Activated B cell treated with CpG ODN at 0.5 μM for 24 hours (primary cell): Measurements from ENCODE around the gene WNT4. TPM values are rescaled to one million over a fixed set of nuclear protein-coding genes. Genes with fewer than 3 reads are reported as not detected.

Source experiments
- ATAC-seq: fragments of 200-7000 bp; cut with Tn5 transposase; one replicate; pipeline ENCODE4 v1.10.0; 2021; ENCODE audit warnings: low read depth, mild to moderate bottlenecking, moderate library complexity
- CTCF ChIA-PET: fragments of 350-600 bp; sonication (Branson Sonifier 250); formaldehyde crosslinking; loops from one replicate; lab custom pipeline; 2021; ENCODE audit warnings: antibody characterized with exemption; lab: Charles Lee
- POLR2A ChIA-PET: fragments of 350-600 bp; sonication (Branson Sonifier 250); formaldehyde crosslinking; loops from one replicate; lab custom pipeline; 2021; ENCODE audit warnings: antibody characterized with exemption; lab: Charles Lee
- DNase-seq: peaks from one replicate; pipeline ENCODE4 v3.0.0; 2022
- H3K27ac Mint-ChIP-seq: one replicate; pipeline ENCODE4 v1.8.0; 2020; ENCODE audit warnings: mixed read lengths
- H3K27me3 Mint-ChIP-seq: one replicate; pipeline ENCODE4 v1.8.0; 2021; ENCODE audit warnings: mixed read lengths
- H3K36me3 Mint-ChIP-seq: one replicate; pipeline ENCODE4 v1.8.0; 2021; ENCODE audit warnings: low read depth, mixed read lengths
- H3K4me1 Mint-ChIP-seq: one replicate; pipeline ENCODE4 v1.8.0; 2021; ENCODE audit warnings: mixed read lengths
- H3K4me3 Mint-ChIP-seq: one replicate; pipeline ENCODE4 v1.8.0; 2020; ENCODE audit warnings: mild to moderate bottlenecking, mixed read lengths
- H3K9me3 Mint-ChIP-seq: one replicate; pipeline ENCODE4 v1.8.0; 2020; ENCODE audit warnings: mixed read lengths
- intact Hi-C: fragments of 100-400 bp; cut with micrococcal nuclease; formaldehyde crosslinking; loops from one replicate; pipeline ENCODE4 v1.15.1; 2024
- total RNA-seq: library from RNA; stranded (reverse); gene quantifications from 2 replicates; pipeline ENCODE4 v1.2.3, GENCODE V29; 2022
- TF ChIP-seq, protein P1 (sequence below): fragments of 200-600 bp; IDR thresholded peaks from one replicate; pipeline ENCODE4 v1.8.0; 2022; ENCODE audit warnings: antibody characterized with exemption, mild to moderate bottlenecking

Gene WNT4
- total RNA-seq, 1 donor from 2014 or later = 7.9 TPM

DNA sequence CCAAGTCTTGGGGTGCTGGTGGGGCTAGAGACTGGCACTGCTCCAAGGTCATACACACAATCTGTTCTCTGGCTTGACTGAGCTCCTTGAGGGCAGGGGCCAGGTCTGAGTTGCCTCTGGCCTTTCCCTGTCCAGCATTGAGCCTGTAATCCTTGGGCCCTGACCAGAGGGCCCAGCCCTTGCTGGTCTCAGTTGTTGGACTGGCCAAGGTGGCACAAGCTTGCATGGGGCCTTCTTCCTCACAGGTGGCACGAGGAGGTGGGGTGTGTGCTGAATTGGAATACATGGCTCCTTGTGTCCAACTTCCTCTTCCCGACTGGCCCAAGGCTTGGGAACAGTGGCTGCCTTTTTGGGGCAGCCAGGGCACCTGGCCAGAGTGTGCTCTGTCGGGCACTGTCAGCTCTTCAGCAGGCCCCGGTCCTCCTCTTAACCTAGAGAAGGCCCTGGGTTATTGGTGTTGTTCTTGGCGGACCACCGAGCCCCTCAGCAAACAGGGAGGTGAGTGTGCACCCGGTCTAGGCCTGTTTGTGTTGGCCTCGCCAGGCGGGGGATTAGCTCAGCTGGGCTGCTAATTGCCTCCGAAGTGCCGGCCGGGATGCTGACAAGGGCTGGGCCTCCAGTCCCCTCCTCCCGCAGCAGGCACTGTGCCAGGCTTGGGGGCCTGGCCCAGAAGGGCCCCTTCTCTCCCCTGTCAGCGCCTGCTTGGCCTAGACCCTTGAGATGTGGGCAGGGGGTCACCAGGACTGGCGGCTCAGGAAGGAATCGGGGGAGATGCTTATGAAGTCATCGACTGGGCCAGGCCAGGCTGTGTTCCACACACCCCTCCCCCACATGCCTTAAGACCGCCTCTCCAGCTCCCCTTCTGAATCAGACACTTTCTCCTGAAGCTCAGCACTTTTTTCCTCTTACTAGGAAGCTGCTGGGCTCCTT is 28.5 kb downstream of the WNT4 start:
- ChIA-PET POLR2A (interaction anchor here (1.1 kb wide), 1 partner anchor 9 kb away, joined by 3 read pairs; no protein-coding TSS in a partner anchor), CTCF (no interaction called here)
- Mint-ChIP-seq H3K9me3 (no peaks in the 10 kb centered on the region), H3K27me3 (no peaks in the 10 kb centered on the region), H3K4me1 (peaks cover 58% of the 10 kb centered on the region), H3K27ac (peak overlapping the region; percentile 79), H3K36me3 (peaks cover 60% of the 10 kb centered on the region), H3K4me3 (no peak overlapping the region)
- intact Hi-C loops = no loop called here
- TF ChIP-seq, protein P1, sequence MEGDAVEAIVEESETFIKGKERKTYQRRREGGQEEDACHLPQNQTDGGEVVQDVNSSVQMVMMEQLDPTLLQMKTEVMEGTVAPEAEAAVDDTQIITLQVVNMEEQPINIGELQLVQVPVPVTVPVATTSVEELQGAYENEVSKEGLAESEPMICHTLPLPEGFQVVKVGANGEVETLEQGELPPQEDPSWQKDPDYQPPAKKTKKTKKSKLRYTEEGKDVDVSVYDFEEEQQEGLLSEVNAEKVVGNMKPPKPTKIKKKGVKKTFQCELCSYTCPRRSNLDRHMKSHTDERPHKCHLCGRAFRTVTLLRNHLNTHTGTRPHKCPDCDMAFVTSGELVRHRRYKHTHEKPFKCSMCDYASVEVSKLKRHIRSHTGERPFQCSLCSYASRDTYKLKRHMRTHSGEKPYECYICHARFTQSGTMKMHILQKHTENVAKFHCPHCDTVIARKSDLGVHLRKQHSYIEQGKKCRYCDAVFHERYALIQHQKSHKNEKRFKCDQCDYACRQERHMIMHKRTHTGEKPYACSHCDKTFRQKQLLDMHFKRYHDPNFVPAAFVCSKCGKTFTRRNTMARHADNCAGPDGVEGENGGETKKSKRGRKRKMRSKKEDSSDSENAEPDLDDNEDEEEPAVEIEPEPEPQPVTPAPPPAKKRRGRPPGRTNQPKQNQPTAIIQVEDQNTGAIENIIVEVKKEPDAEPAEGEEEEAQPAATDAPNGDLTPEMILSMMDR = no peak
- DNase-seq (no peak), ATAC-seq (no peak)

DNA sequence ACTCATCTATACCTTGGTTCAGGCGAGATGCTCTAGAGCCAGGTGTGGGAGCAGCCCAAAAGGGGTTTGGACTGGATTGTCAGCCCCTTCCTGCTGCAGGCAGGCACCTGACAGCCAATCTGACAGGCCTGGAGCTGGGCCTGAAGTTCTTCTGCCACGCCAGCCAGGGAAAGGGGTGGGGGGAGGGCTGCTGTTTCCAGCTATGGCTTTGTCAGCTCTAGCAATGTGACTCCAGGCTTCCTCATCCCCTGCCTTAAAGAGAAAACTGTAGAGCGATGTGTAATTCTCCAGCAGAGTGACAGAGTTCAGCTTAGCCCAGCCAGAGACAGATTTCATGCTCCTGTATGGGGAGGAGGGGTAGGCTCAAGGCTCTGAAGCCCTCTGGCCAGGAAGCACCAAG is 30.3 kb downstream of the WNT4 start:
- Mint-ChIP-seq H3K4me1 (peaks cover 45% of the 10 kb centered on the region), H3K9me3 (no peaks in the 10 kb centered on the region), H3K4me3 (no peak overlapping the region), H3K27me3 (no peaks in the 10 kb centered on the region), H3K27ac (no peak overlapping the region), H3K36me3 (peaks cover 65% of the 10 kb centered on the region)
- DNase-seq (no peak), ATAC-seq (no peak)
- ChIA-PET POLR2A (no interaction called here), CTCF (no interaction called here)
- intact Hi-C loops = no loop called here
- TF ChIP-seq, protein P1 = no peak

DNA sequence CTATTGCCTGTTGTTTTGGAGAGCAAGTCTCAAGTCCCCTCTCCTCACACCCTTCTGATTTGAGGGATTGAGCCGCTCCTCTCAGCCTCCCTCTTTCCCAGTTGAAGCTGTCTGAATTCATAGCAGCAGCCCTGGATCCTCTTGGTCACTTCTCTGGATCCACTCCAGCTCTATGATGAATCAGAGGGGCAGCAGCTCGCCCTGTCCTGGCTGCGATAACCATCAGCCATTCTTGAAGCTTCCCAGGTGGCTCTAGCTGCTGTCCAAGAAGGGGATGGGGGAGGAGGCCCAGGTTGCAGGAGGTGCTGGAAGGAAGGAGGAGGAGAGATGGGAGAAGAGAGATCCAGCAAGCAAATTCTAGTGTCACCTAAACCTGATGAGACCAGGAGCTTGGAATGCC is 31.3 kb downstream of the WNT4 start:
- Mint-ChIP-seq H3K27ac (peak overlapping the region; percentile 35), H3K36me3 (peaks cover 68% of the 10 kb centered on the region), H3K27me3 (no peaks in the 10 kb centered on the region), H3K4me1 (peaks cover 38% of the 10 kb centered on the region), H3K4me3 (no peak overlapping the region), H3K9me3 (no peaks in the 10 kb centered on the region)
- DNase-seq = no peak
- ChIA-PET CTCF (interaction anchor here (1.4 kb wide), 1 partner anchor 12 kb away, joined by 3 read pairs; no protein-coding TSS in a partner anchor), POLR2A (no interaction called here)
- ATAC-seq = no peak
- TF ChIP-seq, protein P1 = no peak
- intact Hi-C loops = no loop called here

DNA sequence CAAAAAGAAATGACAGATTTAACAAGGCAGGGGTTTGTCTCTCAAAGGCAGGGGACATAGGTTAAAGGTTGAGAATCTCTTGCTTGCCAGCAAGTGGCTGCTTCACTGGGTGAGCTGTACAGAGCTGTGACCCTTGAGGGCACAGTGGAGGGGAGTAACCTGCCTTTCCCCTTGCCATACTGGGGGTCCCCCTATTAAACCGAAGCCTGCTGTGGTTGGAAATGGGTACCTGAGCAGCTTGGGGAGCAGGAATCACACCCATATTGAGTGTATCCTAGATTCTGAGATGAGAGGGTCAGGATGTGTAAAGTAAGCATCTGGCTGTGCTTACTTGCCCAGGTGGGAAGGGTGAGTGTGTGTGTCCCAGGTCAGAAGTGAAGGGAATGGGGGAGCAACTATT is 31.8 kb downstream of the WNT4 start:
- DNase-seq (no peak), ATAC-seq (no peak)
- intact Hi-C loops = no loop called here
- POLR2A ChIA-PET = no interaction called here
- TF ChIP-seq, protein P1 = no peak
- no peak overlapping the region for H3K4me3 Mint-ChIP-seq
- no peaks in the 10 kb centered on the region for H3K9me3 Mint-ChIP-seq
- CTCF ChIA-PET = interaction anchor here (1.4 kb wide), 1 partner anchor 11 kb away, joined by 3 read pairs; no protein-coding TSS in a partner anchor
- no peak overlapping the region for H3K27ac Mint-ChIP-seq
- no peaks in the 10 kb centered on the region for H3K27me3 Mint-ChIP-seq
- H3K36me3 Mint-ChIP-seq = peaks cover 64% of the 10 kb centered on the region
- H3K4me1 Mint-ChIP-seq = peaks cover 32% of the 10 kb centered on the region

DNA sequence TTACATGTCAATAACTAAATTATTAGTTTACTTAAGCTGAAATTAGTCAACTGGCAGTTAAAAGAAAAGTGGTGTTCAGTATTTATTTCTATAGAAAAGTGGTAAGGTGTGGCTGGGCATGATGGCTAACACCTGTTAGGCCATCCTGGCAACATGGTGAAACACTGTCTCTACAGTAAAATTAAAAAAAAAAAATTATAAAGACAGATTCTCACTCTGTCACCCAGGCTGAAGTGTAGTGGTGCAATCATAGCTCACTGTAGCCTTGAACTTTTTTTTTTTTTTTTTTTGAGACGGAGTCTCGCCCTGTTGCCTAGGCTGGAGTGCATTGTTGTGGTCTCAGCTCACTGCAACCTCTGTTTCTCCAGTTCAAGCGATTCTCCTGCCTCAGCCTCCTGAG is 32.9 kb downstream of the WNT4 start:
- H3K27ac Mint-ChIP-seq = no peak overlapping the region
- H3K4me3 Mint-ChIP-seq = no peak overlapping the region
- intact Hi-C loops = no loop called here
- H3K27me3 Mint-ChIP-seq = no peaks in the 10 kb centered on the region
- no peak for ATAC-seq
- POLR2A ChIA-PET = interaction anchor here (0.6 kb wide), 3 partner anchors 22 to 131 kb away, joined by 3 to 4 read pairs (median 4); no protein-coding TSS in a partner anchor
- peaks cover 63% of the 10 kb centered on the region for H3K36me3 Mint-ChIP-seq
- H3K9me3 Mint-ChIP-seq = no peaks in the 10 kb centered on the region
- H3K4me1 Mint-ChIP-seq = peaks cover 31% of the 10 kb centered on the region
- TF ChIP-seq, protein P1 = no peak
- CTCF ChIA-PET = interaction anchor here (0.8 kb wide), 1 partner anchor 165 kb away, joined by 3 read pairs; no protein-coding TSS in a partner anchor
- DNase-seq = no peak
